HG03432 (cell line): Measurements from ENCODE around the gene MCM6.
A peak's percentile ranks its signal among the peaks of the same experiment; 100 is the strongest.
"Not testable (repeated sequence)": the region's sequence is repeated elsewhere in the genome, so short reads cannot be mapped to it uniquely, and the experiment has no call there.

Experiments
- ATAC-seq: cut with Tn5 transposase; IDR thresholded peaks from one replicate; pipeline ENCODE4 v1.9.1; 2021; ENCODE audit warnings: mild to moderate bottlenecking, moderate library complexity; ENCODE audit not compliant: unreplicated experiment

Gene MCM6

DNA sequence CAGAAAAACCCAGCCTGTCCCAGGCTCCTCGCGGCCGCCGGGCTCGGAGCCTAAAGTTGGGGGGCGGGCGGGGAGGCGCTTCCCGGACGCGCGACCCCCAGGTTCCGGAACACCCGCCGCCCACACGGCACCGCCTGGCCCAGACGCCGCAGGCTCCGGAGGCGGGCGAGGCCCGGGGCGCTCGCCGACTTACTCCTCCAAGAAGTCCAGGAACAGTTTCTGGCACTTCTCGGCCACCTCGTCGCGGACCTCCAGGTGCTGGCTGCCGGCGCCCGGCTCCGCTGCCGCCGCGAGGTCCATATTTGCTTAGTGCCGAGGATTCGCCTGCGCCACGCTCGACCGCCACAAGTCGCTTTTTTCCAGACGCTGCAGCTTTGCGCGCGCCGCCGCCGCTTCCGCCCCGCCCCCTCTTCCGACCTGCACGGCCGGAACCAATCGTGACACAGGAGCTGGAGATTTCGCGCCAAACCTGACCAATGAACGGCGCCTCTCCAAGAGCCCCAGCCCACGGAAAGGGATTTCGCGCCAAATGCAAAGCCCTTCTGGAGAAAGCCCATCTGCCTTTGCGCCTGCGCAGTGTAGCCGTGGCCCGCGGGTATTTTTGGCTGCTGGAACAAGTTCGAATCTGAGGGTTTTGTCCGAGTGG lies at the start of gene MCM6:
TSS of gene MCM6 (minus strand) at position 378 of the 646 bp plus-strand sequence. CDS start at position 300, 78 bp downstream.
- peak; percentile 95 for ATAC-seq

DNA sequence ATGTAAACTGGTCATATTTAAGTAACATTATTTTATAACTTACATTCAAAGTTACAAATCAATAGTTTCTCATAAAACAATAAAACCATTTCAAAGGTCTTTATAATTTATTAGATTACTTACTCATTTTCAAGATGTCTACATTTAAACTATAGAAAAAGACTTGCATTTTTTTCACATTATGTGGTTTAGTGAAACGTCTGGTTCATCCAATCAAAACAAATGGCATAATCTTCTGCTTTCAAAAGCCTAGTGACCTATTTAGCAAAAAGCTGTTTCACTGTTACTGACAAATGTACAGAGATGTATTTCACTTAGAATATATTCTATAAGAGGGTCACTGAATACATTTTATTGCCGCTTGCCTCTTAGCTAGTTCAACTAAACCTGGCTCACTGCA lies 49.3 kb upstream of the MCM6 start:
- no peak for ATAC-seq

DNA sequence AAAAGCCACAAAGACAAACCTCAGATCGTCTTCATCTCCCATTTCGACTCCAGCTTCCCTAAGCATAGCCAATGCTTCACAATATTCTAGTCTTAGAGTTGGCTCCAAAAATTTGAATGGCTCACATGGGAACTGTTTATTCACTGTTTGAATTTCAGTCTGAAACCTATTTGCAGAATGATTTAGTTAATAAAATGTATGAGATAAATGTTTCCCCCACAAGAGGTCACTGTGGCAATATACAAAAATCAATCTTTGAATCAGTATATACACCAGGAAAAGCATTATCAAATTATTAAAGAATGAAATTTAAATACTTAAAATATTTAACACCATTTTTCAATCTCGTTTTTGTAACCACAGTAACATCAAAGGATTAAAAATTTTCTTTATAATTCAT lies 40.0 kb upstream of the MCM6 start:
- no peak for ATAC-seq

DNA sequence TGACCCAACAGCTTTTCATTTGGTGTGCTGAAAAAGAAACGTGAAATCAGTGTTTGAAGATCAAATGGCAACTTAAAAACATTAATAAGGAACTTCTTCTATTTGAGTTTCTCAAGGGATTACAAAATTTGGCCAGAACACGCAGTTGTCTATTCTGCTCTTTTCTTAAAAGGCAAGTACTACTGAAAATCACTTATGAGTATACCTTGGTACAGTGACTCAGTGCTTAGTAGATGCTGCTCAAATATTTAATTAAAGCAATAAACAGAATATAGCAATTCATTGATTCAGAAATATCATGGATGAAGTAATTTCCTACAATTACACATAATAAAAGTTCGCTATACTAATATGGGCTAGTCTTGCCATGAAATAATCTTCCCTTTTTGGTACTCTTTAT lies 38.2 kb upstream of the MCM6 start:
- ATAC-seq = no peak

DNA sequence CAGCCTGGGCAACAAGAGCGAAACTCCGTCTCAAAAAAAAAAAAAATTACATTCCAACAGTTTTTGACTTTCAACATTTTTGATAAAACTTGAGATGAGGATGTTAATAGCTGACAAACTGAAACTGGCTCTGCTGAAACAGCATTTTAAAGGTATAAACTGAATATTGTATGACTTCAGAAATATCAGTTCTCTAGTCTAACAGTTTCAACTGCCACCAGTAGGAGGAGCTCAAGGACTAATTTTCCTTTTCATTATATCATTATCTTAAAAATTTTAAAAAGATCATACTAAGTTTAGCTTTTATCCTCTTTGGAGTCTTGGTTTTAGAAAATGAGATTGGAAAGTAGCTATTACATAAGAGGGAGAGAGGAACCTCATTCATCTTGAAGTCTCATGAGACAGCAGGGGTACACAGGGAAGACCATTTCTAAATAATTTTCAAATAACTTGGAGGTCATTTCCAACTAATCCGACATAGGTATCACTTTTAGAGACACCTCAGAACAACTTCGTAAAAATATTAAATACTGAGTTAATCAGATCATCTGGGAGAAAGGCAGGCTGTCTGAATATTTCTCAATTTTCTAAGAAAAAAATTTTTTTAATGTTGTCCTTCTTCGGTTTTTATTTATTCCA lies 37.6 kb upstream of the MCM6 start:
- ATAC-seq = no peak

DNA sequence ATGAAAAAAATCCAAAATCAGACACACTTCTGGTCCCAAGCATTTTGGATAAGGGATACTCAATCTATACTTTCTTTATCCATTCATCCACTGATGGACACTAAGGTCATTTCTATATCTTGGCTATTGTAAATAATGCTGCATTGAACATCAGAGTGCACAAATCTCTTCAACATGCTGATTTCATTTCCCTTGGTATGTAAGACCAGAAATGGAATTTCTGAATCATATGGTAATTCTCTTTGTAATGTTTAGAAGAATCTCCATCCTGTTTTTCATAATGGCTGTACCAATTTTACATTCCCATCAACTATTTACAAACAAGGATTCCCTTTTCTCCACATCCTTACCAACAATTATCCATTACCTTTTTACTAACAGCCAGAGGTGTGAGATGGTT lies 33.7 kb upstream of the MCM6 start:
- no peak for ATAC-seq

DNA sequence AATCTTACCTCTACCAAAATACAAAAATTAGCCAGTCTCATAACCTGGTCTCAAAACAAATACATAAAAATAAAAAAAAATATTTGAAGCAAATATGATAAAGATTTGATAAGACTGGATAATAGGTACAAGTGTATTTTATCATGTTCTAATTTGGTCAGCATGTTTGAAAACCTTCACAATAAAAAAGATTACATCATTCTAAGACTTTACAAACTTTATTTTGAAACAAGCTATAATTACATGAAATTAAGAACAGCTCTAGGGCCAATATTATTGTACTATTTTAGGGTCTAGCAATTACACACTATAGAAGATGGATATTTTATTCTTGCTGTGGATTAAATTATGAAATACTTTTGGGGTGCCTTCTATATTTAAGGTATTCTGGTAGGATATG lies 29.4 kb upstream of the MCM6 start:
- ATAC-seq = no peak

DNA sequence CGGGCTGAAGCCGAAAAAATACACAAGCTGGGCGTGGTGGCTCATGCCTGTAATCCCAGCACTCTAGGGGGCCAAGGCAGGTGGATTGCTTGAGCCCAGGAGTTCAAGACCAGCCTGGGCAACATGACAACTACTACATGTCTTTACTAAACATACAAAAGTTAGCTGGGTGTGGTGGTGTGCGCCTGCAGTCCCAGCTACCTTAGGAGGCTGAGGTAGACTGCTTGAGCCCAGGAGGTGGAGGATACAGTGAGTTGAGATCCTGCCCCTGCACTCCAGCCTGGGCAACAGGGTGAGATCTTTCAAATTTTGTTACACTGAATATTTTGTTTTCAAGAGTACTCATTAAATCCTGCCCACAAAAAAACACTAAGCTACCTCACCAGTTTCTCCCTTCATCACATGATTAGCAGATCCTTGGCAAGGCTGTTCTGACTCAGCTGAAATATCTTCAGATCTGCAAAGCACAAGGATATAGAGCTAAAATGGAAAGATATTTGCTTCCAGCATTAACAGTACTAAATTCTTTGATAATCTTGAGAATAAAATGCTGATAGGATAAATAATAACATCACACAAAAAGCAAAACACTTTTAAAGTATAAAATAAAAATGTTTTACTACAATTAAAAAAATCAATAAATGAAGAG lies 28.2 kb upstream of the MCM6 start:
- no peak for ATAC-seq

DNA sequence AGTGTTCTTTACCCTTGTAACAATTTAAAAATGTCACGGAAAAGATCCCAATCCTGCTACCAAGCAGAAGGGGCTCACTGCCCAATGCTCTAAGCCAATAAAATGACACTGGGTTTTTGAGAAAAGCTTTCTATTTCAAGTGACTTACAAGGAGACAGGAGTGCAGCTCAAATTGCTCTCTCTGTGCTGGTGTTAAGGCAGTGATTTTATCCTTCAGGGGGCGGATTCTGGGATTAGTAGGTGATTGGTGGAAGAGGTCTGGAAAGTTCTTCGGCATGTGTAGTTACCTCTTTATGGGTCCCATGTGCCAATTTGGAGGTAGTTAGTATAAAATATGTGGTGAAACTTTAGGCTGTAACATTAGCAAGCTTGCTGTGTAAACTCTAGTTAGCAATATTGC lies 27.4 kb upstream of the MCM6 start:
- no peak for ATAC-seq

DNA sequence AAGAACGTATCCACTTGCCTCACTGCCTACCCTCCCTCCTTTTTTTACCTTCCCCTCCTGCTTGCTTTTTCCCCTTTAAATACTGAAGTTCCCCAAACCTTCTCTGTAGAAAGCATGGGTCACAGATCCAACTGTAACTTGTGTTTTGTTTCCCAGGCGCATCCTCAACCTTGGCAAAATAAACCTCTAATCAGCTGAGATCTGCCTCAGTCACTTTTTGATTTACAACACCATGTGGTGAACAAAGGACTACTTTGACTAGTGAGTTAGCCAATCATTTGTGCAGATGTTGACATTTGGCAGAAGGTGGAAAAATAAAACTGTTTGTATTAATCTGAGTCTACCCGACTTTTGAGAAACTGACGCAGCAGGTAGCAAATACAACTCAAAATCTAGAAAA lies 23.3 kb upstream of the MCM6 start:
- no peak for ATAC-seq

DNA sequence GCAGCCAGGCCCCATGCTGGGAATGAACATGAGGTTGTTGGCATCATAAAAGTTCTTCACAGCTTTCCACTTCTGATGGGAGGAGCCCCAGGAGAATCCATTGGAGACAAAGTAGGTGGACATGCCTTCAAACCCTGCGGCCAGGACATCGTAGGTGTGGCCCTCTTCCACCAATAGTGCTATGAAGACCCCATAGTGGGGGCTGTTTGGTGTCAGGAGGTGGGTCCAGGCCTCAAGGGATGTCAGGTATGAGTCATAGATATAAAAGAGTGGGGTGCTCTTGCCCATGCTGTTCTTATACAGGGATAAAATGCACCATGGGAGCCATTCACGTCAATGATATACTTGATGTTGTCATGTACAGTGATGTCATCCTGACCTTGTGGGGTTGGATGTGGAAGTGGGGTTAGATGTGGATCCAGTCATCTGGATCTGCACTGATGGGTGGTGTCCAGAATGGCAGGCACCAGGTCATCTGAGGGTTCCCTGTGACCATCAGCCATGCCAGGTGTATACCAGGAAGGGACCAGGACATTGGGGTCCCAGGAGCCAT lies 22.1 kb upstream of the MCM6 start:
- no peak for ATAC-seq

DNA sequence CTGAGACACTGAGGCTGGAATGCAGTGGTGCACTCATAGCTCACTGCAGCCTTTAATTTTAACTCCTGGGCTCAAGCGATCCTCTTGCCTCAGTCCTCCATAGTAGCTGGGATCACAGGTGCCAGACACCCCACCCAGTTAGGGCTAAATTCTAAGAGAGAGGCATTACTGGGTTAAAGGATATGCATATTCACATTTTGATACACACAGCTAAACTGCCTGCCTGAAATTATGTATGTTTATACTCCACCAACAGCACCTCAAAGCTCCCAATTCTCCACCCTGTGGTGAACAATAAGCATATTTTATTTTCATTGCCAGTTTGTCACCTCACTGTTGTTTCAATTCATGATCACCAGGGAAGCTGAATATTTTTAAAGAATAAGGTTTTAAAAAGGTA lies 18.7 kb upstream of the MCM6 start:
- ATAC-seq = no peak

DNA sequence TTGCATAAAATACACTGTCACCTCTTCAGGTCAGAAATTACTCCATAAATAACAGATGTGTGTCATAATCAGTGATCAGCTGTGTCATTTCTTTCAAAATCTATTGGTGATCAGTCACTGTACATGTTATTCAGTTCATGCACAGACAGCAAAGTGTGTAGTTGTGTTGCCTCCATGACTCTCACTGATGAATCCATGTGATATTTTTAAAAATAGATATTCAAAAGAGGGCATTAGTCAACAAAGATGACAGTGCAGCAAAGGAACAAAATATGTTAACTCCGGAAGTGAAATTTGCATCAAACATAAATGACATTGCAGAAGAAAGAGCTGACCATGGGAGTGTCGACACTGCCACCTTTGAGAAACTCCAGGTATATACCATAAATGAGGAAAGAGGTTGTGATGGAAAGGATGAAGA lies 17.1 kb upstream of the MCM6 start:
- ATAC-seq = no peak

DNA sequence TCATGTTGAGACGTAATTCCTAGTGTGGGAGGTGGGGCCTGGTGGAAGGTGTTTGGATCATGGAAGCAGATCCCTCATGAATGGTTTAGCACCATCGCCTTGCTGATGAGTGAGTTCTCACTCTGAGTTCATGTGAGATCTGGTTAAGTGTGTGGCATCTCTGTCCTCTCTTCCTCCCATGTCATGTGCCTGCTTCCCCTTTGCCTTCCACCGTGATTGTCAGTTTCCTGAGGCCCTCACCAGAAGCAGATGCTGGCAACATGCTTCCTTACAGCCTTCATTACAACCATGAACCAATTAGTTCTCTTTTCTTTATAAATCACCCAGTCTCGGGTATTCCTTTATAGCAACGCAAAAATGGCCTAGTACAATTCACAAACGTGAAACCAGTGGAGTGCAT lies 14.6 kb upstream of the MCM6 start:
- no peak for ATAC-seq

DNA sequence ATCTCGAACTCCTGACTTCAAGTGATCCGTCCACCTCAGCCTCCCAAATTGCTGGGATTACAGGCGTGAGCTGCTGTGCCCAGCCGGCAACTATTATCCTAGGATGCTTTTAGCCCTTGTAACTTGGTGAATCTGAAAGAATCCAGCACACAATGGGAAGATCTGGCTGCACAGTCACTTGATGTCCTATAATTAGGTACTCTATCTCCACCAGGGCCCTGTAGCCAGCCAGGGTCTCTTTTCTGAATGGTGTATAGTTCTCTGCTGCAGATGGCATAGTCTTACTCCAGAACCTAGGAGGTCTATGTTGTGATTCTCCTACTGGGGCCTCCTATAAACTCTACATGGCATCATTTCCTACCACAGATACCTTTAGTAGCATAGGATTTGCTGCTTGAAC lies 13.9 kb upstream of the MCM6 start:
- no peak for ATAC-seq

DNA sequence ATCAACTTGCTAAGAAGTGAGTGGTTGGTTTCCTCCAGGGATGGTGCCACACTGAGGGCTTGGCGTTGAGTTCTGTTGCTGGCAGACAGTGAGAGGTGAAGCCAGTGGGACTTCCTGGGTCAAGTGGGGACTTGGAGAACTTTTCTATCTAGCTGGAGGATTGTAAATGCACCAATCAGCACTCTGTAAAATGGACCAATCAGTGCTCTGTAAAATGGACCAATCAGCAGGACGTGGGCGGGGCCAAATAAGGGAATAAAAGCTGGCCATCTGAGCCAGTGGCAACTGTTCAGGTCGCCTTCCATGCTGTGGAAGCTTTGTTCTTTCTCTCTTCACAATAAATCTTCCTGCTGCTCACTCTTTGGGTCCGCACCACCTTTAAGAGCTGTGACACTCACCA lies 12.3 kb upstream of the MCM6 start:
- not testable (repeated sequence) for ATAC-seq

DNA sequence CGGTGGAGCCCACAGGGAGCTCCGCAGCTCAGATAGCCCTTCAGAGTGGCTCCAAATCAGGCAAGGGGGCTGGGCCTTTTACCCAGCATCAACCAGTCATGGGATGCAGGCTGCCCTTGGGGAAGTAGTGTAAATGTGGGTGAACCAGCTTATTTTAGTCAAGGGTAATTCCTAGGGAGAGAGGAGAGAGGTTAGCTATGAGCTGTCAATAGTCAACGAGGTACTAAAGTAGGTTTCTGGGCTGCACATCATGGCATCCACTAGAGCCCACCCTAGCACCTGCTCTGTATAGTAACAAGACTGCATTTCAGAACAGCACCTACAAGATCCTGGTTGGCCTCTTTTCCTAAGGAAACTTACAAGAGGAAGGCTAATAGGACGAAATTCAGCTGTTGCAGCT lies 9.5 kb upstream of the MCM6 start:
- ATAC-seq = no peak

DNA sequence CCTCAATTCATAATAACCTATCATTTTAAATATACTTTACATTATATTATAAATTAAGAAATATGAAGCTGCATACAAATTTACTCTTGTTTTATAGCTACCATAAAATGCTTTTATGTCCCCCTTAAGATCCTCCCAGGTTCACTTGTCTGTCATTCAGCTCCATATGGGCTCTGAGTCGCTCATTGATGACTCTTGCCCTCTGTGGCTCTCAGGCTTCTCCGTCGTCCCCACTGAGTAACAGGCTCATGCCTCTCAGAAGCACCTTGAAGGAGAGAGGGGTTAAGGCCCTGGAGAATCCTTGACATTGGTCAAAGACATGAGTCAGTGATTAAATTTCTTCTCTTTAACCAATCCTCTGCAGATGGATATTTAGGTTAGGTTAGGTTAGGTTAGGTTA lies 6.2 kb upstream of the MCM6 start:
- no peak for ATAC-seq

DNA sequence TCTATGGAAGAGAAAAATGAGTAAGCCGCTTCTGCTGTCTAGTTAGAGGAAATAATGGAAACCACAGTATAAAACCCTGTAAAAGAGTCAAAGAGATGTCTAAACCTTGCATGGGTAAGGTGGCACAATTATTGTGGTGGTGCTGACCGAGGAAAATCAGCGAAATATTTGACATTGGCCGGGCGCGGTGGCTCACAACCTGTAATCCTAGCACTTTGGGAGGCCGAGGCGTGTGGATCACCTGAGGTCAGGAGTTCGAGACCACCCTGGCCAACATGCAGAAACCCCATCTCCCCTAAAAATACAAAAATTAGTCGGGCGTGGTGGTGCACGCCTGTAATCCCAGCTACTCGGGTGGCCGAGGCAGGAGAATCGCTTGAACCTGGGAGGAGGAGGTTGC lies 527 bp upstream of the MCM6 start:
- ATAC-seq = not testable (repeated sequence)

DNA sequence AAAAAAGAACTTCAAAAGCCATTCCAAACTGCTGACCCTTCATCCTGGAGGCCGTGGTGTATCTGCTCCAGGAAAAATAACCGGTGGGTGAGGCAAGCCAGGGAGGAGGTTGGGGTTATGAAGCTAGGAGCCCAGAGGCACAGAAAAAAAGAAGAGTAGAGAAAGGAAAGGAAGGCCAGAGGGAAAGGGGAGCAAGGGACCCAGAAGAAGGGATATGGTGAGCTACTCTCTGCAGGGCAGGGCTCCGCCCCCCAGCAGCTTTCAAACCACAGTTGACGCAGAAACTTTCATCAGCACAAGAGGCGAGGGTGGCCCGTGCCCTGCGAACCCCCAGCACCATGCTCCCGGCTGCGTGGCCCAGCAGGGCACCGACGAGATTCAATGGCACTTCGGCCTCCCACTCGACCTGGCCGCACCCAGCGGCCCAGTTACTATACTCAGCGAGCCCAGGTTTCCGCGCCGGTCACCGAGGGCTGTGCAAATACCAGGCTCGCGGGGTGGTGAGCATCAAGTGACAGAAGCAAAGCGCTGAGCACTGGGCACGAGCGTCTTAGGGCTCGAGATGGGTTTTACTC lies 665 bp downstream of the MCM6 start:
- ATAC-seq = peak; percentile 69

DNA sequence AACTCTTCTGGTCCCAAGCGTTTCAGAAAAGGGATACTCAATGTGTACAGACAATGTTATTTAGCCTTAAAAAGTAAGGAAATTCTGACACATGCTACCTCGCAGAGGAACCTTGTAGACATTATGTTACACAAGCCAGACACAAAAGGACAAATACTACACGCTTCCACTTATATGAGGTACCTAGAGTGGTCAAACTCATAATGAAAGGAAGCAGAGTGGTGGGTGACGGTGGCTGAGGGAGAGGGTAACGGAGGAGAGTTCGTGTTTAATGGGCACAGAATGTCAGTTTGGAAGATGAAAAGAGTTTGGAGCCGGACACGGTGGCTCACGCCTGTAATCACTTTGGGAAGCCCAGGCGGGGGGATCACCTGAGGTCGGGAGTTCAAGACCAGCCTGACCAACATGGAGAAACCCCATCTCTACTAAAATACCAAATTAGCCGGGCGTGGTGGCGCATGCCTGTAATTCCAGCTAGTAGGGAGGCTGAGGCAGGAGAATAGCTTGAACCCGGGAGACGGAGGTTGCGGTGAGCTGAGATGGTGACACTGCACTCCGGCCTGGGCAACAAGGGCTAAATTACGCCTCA lies 1.4 kb downstream of the MCM6 start:
- ATAC-seq = no peak
